IPS DF 19.7 (cell line): ENCODE results near the gene RPL22L1.
"Not testable (repeated sequence)": the region's sequence is repeated elsewhere in the genome, so short reads cannot be mapped to it uniquely, and the experiment has no call there.

Source experiments
- DNase-seq: peaks from one replicate; pipeline ENCODE4 v3.0.0-alpha.2; 2013; ENCODE audit warnings: low read depth, low spot score

The RPL22L1 gene

DNA sequence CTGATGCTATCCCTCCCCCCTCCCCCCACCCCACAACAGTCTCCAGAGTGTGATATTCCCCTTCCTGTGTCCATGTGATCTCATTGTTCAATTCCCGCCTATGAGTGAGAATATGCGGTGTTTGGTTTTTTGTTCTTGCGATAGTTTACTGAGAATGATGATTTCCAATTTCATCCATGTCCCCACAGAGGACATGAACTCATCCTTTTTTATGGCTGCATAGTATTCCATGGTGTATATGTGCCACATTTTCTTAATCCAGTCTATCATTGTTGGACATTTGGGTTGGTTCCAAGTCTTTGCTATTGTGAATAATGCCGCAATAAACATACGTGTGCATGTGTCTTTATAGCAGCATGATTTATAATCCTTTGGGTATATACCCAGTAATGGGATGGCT lies 8.7 kb upstream of the RPL22L1 start:
- not testable (repeated sequence) for DNase-seq

DNA sequence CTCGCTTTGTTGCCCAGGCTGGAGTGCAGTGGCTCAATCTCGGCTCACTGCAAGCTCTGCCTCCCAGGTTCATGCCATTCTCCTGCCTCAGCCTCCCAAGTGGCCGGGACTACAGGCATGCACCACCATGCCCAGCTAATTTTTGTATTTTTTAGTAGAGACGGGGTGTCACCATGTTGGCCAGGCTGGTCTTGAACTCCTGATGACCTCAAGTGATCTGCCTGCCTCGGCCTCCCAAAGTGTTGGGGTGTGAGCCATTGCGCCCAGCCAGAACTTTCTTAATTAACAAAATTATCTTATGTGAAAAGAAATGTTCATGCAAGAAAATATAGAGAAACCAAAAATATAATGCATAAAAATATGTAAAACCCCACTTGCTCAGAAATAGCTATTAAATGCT lies 7.3 kb upstream of the RPL22L1 start:
- not testable (repeated sequence) for DNase-seq

DNA sequence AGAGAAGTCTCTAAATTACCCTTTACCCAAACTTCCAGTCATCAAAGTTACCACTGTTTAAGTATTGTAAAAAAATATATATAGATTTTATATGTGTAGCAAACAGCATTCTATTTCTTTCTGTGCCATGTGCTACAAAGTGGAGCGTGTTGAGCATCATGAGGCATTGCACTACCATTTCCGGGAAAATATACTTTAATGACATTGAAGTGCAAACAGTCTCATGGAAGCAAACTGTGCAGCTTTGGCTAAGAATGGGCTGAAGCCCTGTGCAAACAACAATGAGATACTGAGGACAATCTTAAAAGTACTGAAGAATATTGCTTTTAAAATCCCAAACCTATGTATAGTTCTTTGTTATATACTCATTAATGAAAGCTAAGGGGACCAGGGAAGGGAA lies 6.5 kb upstream of the RPL22L1 start:
- no peak for DNase-seq

DNA sequence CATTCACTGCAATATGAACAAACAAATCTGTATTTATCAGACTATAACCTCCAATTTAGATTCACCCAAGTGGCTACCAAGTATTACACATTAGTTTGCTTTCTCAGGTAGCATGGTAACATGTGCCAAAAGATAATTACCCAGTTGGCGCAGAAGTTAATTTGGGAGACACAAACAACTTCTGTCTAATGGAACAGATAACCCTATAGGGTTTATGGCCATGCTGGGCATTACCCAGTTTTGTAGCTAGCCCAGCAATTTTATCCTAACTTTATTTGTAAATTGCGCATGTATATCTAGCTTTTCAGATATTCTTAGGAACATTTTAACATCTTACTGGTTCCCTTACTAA lies 780 bp downstream of the RPL22L1 start:
- DNase-seq: no peak

DNA sequence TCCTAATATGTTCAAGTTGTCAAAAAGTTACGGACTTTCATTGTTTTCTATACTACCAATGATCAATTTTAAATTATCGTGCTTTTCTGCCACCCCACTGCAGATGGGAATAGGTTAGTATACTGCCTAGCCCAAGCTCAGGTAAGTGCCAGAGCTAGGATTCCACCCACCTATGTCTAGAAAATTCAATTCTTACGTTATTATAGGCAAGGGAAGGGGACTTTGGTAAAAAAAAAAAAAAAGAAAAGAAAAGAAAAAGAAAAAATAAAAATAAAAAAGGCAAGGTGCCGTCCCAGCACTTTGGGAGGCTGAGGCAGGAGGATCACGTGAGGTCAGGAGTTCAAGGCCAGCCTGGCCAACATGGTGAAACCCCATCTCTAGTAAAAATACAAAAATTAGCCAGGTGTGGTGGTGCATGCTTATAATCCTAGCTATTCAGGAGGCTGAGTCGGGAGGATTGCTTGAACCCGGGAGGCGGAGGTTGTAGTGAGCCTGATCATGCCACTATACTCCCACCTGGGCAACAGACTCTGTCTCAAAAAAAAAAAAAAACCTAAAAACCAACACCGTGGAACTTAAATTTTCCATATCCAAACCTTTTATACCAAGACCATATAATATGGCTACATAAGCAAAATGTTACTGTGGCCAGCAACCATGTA lies 1.3 kb downstream of the RPL22L1 start:
- no peak for DNase-seq

DNA sequence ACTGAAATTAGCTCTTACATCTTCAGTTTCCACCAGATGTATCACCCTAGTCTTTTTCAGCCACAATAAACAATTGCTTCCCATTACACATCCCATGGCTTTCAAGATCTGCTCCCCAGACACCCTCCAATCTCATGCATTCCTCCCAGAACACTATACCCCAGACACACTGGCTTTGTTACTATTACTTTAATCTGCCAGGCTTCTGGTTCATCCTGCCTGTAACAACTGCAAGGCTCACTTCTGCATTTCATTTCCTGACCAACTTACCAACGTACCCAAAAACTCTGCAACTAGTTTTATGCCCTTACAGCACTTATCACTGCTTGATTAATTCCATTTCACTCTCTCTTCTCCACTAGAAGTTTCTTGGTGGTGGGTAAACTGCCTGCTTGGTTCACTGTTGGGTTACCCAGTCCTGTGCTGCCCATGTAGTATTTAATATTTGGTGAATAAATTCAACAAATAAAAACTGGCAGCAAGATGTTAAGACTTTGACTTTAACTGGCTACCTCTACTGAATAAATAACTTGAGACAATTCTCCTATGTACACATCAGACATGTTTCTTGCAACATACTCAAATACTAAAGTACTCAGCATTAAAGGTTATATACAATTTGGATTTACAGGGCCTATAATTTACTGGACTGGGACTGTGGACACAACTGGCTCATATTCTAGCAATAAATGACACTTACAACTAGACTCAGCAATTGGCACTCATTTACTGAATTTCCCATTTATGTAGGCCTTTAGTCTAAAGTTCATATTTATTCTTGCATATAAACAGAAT lies 2.7 kb downstream of the RPL22L1 start:
- DNase-seq: no peak

DNA sequence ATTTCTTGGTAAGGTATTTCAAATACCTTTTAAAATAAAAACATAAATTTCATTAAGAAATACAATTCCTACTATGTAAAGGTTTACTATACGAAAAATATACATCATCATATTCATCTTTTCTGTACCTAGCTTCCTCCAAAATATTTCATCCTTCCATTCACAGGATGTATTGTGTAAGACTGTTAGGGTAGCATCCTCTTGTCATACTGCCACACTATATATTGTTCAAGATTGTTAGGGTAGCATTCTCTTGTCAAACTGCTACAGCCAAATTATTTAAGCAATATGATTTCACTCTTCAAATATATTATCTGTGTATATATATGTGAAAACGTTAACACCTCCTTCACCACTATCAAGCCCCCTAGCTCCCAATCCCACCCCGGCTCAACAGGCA lies 3.5 kb downstream of the RPL22L1 start:
- DNase-seq: no peak

DNA sequence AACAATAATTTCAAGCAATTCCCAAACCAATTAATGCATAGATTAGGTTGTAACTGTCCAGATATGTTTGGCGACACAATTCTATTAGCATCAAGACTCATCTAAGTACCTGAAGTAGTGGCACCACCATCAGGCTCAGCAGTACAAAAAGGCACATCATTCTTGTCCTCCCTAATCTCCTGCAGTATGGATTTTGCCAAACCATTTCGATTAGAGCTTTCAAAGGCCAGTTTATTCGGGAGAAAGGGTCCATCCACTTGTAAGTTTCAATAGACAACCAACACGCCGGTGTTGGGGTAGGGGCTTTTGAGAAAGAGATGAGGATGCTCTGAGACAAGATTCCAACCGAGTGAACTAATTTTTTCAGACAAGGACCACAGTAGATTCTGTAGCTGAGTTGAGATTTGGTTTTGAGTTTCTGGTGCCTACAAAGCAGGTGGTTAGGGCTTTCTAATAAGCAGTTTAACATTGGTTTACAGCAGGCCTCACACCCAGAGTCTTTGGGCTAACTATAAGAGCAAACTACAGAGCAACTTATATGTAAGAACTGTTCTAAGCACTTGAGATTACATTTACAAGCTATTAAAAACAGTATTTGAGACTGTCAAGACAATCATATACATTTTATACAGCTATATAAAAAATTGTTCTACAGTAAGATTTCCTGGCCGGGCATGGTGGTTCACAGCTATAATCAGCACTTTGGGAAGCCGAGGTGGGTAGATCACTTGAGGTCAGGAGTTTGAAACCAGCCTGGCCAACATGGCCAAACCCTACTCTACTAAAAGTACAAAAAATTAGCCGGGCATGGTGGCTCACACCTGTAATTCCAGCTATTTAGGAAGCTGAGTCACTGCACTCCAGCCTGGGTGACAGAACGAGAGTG lies 4.5 kb downstream of the RPL22L1 start:
- DNase-seq: no peak

DNA sequence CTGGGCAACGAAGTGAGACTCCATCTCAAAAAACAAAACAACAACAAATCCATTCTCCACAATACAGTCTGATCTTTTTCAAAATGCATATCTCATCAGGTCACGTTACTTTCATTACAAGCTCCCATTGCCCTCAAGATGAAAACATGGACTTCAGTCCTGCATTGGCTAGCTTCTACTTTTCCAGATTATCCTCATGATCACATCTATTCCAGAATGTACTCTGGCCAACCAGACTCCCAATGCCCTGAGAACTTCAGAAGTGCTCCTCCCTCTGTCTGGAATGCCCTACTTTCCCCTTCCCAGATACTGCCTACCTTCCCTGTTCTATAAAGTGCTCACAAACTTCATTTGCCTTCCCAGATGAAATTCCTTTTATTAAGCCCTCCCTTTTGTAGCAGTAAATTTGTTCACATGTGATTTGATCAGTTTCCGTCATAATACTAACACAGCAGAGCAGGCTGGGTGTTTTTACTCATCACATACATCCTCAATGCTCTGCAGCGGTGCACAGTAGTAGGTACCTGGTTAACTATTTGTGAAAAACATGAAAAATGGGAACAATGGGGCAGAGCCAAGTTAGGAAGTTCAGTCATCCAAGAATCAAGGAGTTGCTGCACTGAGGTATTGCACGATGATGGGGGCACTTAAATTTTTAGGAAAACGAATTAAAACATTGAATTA lies 5.3 kb downstream of the RPL22L1 start:
- no peak for DNase-seq

DNA sequence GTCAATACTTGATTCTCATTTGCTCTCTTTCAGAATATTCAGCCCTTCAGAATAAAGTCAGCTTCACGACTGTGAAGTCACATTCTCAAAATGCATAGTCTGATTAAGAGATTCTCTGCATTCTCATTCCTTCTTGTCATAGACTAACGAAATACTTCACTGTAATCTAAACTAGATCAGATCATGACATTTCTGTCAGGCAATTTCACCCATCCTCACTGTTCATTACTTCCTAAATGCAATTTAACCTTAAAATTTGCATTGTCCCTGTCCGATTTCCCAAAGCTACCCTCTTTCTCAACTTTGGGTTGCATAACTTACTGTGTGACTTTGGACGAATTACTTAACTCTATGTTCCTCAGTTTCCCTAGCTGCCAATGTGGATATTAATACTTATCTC lies 6.2 kb downstream of the RPL22L1 start:
- no peak for DNase-seq

DNA sequence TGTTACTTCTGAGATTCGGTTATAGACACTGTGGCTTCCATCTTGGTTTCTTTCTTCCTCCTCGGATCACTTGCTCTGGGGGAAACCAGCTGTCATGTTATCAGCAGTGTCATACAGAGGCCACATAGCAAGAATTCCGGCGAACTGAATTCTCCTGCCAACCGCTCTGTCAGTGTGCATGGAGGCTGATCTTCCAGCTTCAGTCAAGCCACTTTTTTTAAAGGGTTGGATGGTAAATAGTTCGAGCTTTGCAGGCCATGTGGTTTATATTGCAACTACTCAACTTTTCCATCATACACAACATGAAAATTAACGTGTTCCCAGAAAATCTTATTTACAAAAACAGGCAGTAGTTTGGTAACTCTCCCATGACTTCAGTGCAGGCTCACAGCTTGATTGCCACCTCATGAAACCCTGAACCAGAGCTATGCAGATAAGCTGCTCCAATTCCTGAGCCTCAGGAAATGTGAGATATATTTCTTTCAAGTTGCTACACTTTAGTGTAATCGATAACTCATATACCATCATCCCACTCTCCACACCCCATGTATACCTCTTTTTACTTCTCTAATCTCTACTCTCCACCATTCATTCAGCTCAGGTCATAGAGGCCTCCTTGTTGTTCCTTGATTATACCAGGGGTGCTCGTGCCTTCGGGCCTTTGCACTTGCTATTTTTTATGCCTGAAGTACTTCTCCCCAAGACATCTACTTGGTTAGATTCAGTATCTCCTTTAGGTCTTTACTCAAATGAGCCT lies 7.2 kb downstream of the RPL22L1 start:
- no peak for DNase-seq

DNA sequence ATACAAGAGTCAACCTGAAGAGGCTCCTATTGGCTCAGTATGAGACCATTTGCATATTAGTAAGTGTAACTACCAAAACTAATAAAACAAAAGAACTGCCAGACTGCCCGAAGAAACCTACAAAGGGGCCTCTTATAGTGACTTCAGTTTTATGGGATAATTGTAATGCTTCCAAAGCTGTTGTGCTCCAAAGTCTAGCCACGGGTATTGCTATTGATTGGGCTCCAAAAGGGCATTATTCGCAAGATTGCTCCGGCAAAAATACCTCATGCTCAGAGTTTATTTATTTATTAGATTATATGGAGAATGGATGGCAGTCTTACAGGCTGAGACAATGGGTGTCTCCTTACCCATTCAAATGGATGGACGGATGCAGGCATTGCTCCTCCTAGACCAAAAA lies 11.4 kb downstream of the RPL22L1 start:
- DNase-seq: no peak

DNA sequence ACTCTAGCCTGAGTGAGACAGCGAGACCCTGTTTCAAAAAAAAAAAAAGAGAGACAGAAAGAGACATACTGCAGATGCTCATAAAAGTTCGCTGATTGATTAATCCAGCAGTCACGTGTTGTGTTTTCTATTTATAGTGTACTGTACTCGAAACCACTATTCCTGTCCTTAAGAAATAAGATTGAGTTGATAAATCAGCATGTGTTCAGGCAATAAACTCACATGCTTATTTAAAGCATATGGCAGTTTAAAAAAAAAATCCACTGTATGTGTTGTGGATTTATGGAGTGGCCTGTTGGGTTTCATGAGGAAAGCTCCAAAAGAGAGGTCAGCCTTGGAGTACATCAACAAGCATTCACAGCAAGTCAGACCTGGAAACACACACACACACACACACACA lies 17.7 kb downstream of the RPL22L1 start:
- no peak for DNase-seq

DNA sequence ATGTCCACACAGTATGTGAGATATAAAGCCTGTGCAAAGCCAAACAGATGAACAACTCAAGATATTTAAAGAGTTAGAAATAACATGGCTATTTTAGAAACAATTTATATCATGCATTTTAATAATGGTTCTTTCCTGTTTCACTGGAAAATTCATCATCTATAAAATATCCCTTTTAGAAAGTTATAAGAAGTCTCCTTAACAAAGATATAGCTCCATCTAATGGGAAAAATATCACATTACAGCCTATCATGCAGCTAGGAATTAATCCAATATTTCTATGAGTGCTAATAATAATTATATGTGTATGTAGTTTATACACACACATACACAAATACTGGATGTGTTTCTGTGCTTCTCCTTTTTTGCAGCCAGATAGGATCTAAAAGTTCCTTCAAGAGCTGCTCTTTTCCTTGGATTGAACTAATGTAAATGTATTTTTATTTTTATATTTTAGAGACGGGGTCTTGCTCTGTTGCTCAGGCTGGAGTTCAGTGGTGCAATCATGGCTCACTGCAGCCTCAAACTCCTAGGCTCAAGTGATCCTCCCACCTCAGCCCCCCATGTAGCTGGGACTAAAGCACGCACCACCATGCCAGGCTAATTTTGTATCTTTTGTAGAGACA lies 21.6 kb downstream of the RPL22L1 start:
- DNase-seq: no peak

DNA sequence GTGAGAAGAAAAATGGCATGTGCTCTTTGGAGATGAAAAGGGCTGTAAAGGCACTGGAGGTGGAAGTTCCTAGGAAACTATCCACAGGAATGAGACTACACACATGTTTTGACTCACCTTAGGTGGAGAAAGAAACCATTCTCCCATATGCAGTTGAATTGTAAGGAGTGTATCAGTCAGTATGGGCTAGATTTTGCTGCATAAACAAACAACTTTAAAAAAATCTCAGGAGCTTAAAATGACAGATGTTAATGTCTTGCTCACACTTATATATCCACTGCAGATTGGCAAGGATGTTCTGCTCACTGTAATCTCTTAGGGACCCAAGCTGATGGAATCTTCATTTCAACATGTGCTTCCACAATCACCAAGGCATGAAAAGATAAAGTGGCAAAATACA lies 25.6 kb downstream of the RPL22L1 start:
- DNase-seq: no peak

DNA sequence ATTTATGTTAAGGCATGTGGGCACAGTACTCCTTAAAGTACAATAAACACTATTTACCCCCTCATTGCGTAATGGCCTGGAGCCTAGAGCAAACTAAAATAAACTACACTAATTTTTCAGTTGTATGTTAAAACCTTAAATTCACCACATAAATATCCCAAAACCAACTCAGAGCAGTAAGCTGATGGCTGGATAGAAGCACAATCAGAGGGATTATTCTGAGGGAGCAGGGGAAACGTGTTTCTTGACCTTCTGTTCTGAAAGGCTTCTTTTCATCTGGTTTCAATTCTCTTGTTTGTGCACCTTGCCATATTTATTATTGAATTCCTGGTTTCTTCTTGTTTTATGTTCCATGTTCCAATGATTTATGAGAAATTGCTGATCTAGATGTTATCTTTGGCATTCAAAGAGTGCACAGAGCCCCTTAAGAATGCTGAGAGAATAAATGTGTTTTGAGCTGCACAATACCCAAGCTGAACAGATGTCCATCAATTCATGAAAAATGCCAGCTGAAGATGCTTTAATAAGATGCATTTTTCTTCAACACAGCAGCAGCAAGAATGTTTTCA lies 29.6 kb downstream of the RPL22L1 start:
- DNase-seq: no peak

DNA sequence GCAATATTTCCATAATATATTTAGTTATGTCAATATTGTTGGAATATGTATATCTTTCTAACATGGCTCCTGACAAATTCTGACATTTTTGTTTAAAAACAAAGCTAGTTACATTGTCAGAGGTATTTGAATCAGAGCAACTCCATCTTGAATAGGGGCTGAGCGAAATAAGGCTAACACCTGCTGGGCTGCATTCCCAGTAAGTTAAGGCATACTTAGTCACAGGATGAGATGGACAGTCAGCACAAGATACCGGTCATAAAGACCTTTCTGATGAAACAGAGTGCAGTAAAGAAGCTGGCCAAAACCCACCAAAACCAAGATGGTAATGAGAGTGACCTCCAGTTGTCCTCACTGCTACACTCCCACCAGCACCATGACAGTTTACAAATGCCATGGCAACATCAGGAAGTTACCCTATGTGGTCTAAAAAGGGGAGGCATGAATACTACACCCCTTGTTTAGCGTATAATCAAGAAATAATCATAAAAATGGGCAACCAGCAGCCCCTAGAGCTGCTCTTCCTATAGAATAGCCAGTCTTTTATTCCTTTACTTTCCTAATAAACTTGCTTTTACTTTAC lies 30.4 kb downstream of the RPL22L1 start:
- no peak for DNase-seq

DNA sequence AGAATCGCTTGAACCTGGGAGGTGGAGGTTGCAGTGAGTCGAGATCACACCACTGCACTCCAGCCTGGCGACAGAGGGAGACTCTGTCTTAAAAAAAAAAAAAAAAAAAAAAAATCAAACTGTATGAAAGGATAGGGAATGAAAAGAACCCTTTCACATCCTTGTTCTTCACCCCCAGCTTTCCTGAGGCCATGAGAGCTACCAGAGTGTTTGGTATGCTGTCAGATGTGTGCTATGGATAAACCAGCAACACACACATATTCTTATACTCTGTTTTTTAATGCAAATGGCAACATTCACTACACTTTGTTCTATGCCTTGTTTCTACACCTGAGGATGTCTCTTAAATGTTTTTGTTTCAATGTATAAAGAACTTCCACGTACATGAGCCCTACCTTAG lies 33.5 kb downstream of the RPL22L1 start:
- no peak for DNase-seq

DNA sequence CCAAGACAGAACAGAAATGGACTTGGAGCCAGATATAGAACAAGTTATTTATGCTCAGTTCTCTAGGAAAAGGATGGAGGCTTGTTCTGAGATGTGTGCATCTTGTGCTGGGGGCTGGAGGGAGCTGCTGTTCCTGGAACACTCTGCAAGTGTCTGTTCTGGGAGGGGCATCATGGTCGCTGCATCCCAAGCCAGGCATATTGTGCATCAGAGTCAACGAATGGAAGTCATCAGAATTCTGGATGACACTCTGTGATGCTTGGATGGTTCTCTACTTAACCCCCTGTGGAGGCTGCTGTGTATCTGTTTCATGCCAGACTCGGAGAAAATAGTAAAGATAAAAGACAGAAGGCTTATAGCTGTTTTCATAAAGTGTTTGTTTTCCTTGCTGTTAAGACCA lies 34.7 kb downstream of the RPL22L1 start:
- DNase-seq: no peak

DNA sequence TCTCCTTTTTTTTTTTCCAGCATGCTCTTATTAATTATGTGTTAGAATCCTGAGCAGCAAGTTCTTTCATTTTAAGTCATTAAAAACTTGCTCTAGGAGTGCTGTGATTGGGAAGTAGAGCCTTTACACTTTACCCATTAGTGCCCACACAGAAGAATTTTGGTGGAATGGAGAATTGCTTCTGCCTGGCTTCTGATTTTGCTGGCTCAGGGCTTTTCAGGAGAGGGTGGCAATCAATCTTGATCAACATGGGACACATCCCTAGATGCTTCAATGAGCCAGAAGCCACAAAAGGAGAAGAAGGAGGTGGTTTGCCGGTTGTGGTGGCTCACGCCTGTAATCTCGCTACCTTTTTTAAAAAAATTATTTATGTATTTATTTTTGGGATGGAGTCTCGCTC lies 39.4 kb downstream of the RPL22L1 start:
- DNase-seq: no peak
